ENCODE data around the gene KDR.

The KDR gene

DNA sequence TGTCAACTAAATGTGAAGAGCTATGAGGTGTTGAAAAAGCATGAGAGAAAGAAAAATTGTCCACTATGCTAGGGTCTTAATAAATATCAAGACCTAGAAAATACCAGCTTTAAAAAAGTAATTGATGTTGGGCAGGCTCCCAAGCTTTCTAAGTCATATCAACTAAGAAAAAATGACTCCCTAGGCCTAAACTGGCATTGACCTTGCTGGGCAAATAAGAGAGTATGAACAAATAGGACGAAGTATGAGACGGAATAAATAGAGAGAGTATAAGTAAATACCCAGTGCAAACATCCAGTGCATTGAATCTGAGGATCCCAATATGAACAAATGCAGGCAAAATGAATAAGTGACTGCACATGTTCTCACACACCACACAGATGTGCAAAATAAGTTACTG lies 3.2 kb downstream of the KDR start:
- DNase-seq: no peak

DNA sequence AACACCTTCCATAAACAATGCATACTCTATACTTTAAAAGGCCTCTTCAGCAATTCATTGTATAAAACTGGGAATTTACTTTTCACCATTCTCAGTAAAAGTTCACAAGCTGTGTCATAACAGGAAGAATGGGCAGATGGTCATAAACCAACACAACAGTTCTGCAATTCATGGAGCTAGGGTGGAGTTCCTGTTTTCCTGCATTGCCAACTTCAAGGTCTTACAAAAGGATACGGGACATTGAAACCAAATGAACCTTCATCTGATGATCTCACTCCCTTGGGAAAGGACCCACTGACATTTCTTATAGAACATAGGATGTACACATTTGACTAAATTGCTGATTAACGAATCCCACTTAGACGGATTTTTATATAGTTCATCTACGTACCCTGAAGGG lies 4.1 kb downstream of the KDR start:
- DNase-seq: no peak

DNA sequence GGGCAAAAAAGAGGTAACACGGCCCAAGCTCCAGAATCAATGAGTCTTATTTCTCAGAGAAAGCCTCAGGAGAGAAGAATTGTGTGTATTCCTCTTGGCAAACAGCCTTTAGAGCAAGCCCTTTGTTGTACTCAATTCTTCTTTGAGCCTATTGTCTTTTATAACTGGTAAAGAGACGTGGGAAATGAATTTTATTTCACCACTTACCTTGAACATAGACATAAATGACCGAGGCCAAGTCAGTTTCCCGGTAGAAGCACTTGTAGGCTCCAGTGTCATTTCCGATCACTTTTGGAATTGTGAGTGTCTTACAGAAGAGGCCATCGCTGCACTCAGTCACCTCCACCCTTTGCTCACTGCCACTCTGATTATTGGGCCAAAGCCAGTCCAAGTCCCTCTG lies 7.0 kb downstream of the KDR start:
- DNase-seq: no peak

DNA sequence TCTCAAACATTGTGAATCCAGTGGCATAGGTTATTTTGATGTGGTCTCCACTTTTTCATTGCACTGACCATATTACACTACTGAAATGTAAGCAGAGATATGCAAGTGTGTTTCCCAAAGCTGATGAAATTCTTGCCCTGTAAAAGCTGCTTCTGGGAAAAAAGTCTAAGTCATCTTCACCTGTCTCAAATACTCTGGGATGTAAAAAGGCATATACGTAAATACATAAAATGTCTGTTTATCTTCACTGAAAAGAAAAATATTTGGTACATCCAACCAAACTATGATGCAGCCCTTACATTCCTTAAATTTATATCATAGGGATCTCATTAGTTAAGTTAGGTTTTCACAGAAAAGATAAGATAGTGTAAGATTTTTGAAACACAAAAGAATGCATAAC lies 7.9 kb downstream of the KDR start:
- no peak for DNase-seq

DNA sequence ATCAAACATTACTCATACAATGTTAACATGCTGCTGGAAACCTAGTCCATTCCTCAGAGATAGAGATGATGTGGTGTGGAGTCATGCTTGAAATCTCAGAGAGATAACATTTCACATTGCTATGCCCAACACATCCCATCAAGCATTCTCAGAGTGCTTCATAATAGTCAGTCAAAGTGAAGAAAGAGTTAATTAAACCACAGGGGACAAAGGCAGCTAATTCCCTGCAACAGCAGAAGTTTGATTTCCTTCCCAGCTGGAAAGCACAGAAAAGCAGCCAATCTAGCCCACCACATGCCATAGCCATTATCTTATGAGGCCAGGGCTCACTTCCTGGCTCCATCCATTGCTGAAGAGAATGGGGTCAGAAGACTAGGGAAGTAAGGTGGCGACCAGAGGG lies 8.9 kb downstream of the KDR start:
- no peak for DNase-seq

DNA sequence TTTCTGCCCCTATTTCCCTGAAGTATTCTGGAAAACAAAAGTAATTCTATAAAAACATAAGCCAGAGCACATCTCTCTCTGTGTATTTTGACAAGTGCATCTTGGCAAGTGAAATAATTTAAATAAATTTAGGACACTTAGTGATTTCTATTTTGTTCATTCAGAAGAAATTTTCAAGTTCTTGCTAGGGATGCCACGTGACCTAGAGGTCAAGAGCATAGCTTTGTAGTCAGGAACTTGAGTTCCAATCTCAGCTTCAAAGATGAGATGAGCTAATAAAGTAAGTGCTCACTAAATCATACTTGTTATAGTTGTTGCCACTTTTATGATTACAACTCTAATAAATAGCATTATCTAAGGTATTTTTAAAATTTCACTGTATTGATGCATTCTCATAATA lies 13.8 kb downstream of the KDR start:
- DNase-seq: no peak

DNA sequence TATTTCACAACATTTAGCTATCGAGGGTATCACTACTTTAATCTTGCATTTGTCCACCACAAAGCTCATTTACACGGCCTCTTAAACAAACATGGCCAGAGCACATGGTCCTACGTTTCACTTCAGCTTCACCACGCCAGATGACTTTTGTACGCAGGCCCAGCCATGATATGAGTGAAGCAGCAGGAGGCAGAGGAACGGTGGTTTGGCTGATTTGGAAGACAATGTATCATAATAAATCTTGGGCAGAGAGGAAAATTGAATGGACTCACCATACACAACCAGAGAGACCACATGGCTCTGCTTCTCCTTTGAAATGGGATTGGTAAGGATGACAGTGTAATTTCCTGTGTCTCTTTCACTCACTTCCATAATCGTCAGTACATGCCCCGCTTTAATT lies 15.3 kb downstream of the KDR start:
- no peak for DNase-seq

DNA sequence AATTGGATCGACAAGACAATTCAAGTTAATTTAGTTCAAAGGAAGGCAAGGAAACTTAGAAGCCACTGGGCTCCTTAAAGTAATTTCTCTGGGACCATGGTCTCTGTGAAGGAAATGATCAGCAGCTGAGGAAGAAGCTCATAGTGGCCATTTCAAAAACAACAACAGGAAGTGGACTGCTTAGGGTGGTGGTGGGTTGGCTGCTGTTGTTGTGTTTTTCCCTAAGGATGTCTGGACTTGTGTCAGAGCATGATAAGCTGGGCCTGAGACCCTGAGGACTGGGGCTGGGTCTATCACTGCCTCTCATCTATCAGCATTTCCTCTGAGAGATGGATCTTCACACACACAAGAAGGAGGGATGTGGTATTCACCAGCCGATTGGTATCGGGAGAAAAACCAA lies 18.3 kb downstream of the KDR start:
- no peak for DNase-seq

DNA sequence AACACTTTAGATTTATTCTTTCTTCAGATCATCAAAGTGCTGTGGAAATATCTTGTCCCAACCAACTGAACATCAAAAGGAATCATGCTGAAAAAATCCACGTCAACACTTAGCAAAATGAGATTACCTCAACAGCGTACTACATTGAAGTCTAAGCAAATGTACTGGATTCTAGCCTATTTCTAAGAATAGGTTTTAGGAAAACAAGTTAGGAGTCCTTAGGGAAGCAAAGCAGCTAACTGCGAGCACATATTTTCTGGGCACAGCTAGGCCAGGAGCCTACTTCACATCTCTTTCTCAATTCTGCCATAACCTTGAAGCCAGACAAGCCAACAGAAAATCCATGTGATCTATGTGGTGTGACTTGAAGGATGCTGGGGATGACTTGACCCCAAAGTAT lies 22.2 kb downstream of the KDR start:
- no peak for DNase-seq

DNA sequence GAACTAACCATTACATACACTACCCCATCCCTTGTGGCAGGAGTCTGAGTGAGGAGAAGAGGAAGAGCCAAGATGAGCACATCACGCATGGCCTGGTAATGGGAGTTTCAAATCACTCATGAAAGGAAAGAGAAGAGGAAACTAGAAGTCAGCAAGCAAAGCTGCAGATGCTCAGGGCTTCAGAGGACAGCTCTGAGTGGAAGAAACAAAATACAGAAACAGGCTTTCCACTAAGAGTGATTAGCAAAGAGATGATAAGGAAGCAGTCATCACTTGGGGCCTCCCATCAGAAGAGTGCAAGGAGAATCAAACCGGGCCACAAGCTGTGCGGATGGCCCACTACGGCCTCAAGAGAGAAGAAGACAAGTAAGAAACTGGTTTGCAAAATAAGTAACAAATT lies 25.6 kb downstream of the KDR start:
- DNase-seq: no peak

DNA sequence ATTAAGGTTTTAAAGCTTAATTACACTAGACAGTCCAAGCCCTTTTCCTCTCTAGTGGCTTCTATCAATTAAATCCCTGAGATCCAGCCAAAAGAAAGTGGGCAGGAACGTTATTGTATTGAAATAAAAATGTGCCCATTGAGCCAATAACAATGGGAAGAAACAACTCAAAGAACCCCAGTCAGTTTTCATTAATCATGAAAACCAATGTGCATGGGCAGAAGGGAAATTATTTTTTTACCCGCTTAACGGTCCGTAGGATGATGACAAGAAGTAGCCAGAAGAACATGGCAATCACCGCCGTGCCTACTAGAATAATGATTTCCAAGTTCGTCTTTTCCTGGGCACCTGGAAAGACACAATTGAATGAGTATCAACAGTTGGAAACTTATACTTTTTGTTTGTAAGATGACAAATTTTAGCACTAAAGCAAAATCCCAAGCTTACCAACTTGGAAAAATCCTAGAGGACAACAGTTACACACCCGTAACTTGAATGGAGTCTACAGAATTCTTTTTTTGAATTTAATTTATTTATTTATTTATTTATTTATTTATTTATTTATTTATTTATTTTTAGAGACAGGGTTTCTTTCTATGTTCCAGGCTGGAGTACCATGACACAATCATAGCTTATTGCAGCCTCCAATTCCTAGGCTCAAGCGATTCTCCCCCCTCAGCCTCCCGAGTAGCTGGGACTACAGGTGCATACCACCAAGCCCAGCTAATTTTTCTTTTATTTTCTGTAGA lies 26.8 kb downstream of the KDR start:
- DNase-seq: no peak

DNA sequence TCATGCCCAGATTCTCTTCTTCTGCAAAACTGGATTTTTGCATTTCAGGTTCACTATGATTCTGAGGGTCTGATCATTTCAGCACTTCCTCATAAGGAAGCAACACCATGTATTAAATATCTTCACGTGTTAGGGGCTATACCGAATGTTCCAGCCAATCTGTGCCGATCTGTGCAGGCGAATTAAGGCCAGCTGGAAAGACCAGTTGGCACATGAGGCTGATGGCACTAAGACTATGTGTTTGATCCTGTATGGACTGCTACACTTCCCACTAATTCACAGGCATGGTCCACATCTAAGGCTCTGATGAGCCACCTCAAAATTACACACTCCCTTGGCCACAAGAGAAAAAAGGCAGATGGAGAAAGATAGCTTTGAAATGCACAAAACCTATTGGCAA lies 28.8 kb downstream of the KDR start:
- DNase-seq: no peak

DNA sequence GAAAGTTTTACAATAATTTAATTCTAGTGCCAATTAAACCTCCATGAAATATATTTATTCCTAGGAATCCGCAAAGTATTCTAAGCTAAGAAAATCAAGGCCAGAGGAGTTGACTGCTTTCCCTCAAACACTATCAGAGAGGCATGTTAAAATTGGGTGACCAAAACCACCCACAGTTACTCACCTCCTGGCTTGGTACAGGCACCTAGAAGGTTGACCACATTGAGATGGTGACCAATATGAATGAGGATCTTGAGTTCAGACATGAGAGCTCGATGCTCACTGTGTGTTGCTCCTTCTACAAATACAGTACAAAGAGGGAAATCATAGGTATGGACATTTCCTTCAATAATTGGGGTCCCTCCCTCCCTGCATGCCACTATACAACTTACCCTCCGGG lies 29.4 kb downstream of the KDR start:
- DNase-seq: no peak

DNA sequence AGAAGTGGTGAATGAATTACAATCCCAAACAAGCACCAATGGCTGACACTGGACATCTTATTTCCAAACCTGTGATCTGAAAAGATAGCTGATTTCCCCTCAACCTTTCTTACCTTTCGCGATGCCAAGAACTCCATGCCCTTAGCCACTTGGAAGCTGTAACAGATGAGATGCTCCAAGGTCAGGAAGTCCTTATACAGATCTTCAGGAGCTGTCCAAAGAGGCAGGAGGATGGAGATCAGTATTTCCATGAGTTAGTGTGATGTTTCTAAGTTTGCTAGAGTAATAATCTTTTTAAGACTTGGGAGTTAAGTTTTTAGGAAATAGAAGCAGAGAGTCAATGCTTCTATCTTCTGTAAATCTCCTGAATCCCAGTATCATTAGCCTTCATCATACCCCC lies 32.9 kb downstream of the KDR start:
- no peak for DNase-seq

DNA sequence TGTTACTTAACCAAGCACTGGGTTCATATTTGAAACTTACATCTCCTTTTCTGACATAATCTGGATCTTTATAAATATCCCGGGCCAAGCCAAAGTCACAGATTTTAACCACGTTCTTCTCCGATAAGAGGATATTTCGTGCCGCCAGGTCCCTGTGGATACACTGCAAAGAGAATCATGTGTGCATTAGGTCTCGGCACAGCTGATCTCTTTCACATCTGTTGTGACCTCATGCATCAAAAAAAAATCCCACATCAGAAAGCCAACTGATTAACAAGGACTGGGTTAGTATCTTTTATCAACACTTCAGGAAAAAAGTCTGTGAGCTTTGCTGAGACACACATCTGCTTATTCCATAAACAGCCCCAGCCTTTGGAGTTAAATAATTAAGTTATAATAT lies 35.5 kb downstream of the KDR start:
- no peak for DNase-seq

DNA sequence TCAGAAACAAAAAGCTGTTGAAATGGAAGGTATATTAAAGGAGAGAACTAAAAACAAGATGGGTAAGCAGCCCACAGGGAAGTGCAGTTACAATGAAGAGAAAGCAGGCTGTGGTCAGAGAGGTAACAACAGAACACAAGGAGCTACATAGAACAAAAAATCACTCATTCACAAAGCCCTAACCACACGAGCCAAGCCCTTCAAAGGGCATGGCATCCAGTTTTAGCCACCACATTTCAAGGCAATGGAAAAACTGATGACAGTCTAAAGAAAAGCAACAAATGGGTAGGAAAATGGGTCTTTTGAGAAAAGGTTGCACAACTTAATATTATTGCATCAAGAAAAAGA lies 37.5 kb downstream of the KDR start:
- no peak for DNase-seq

DNA sequence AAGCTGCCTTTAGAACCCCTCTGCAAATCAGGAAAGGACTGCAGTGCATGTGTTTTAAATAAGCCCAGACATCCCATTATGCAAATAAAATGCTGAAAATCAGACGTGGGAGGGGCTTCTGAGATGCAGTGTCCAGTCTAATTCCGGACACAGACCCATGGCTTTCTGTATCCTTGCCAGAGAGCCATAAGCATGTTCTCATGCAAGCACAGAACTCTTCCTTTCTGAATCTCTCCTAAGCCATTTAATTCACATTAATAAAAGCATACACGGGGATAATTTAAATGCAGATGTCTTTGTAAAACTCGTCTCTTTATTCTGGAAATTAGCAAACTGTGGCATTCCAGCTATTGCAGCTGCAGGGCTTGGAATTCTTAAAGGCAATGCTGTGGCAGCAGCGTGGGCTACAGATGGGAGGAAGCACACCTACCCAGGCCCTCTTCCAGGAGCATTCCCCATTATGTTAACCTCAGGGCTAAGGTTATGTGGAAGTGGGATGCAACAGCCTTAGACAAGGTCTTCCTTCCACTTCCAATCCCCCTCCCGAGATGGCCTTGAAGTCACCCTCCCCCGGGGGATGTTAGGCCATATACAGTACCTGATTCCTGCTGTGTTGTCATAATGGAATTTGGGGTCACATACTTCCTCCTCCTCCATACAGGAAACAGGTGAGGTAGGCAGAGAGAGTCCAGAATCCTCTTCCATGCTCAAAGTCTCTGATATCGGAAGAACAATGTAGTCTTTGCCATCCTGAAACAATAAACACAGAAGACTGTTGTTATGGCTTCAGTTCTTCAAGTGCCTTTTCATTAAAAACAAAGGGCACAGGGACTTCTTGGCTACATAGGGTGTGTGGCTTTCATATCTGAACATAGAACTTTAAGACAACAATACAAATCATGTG lies 38.1 kb downstream of the KDR start:
- DNase-seq: no peak

DNA sequence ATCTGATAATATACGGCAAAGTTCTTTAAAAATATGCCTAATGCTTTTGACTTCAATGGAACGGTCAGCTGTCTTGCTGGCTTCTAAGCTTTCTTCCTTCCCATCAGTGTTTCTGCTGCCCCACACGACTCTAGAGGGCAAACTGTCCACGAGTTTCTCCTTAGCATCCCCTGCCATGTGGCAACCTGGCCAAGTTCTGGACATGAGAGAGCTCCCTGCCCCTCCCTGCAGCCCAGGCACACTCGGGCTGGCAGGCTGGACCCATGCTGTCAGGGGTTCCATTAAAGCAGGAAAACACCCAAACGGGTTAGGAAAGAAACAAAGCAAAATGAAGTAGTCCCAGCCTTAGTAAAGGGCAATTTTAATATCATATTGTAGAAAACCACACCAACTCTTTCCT lies 38.8 kb downstream of the KDR start:
- no peak for DNase-seq

DNA sequence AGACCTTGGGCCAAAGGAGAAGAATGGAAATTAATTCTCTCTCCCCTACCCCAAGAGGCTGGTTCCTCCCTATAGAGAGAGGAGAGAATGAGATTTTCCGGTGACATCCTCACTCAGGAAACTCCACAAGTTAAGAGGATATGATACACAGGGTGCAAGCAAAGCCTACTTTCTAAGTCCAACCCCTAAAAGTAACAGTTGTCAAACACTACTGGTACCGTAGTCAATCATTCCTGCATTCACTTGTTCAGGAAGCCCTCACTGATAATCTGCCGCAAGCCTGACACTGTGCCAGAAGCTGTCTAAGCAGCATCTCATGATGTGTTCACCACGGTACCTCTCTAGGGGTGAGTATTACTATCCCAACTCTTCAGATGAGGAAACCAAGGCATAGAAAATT lies 41.7 kb downstream of the KDR start:
- no peak for DNase-seq

DNA sequence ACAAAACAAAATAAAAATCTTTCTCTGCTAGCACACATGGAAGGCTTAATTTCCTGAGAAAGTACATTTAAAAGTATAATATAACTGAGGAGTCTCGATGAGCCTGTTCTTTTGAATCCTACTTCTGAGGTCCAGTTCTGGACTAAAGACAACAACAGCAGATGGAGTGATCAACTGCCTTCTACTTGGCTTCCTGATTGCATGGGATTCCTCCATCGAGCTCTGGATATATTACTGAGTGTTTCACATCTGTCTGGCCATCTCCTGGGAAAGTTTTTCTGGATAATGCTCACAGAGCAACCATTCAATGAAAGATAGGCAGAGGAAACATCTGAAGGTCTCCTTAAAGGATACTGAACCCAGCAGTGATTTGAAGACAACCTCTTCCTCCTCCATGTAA lies 42.6 kb downstream of the KDR start:
- no peak for DNase-seq

DNA sequence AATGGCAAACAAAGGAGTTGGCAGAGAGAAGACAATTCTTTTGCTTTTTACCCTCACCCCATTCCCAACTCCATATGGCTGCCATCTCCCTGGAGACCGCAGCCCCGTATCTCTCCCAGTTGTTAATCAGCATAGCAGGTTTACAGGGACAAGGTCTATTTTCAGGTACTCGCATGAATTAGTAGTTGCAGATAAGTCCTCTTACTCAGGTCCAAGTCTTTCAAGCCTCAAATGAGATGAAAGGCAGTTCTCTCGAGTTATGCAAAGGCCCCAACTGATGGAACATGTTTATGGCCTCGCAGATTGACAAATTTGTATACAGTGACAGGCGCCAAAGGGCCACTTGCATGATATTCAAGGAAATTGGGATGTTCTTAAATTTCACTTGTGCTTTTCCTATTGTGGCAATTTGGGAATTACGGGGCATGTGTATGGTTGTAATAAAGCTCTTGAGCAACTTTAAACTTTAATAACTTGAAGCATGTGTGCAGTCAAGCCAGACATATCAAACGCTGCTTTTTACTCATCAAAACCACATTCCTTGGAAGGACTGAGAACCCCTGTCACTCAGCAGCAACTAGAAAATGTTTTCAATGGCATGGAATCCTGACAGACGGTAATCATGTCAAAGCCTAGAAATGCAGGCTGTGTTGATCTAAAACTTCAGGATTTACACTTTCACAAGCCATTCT lies 45.1 kb downstream of the KDR start:
- no peak for DNase-seq

DNA sequence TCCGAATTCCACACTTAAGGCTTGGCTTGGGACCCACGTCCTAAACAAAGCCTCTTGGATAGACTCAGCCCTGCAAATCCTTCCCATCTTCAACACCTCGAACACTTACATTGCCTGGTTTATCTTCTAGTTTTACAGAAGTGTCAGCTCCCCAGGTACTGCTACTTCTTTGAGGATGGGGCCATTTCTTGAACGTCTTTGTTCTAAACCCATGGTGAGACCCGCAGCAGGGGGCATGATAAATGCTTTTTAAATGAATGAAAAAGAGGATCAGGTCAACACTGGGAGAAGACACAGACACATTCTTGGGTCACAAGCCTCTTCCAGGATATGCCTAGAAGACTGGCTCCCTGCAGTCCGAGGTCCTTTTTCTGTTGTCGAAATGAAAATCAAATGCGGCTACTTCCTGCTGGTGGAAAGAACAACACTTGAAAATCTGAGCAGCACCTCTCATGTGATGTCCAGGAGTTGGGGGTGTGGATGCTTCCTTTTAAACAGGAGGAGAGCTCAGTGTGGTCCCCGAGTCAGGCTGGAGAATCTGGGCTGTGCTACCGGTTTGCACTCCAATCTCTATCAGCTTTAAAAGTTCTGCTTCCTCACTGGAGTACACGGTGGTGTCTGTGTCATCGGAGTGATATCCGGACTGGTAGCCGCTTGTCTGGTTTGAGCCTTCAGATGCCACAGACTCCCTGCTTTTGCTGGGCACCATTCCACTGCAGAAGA lies 45.8 kb downstream of the KDR start:
- DNase-seq: no peak

DNA sequence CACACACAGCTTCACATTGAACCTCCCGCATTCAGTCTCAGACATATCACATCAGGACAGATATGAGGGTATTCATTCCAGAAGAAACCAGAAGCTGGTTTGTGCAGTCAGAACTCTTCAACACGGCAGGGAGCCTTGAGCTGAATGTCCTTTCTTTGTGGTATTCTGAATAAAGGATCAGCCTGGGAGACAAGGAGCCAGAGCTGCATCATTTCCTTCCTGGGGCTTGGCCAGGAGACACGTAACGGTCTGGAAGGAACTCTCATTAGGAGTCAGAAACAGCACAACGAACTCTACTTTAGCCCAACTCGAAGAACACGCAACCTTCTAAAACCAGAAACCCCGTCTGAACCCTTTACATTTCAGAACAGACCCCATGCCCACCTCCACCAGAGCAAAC lies 46.4 kb downstream of the KDR start:
- DNase-seq: no peak
